Germinal center (tissue), 1 donor: ENCODE measurements around the gene MTCH2.
"Not testable (repeated sequence)": the region's sequence is repeated elsewhere in the genome, so short reads cannot be mapped to it uniquely, and the experiment has no call there.

ENCODE experiments used
- DNase-seq: peaks from one replicate; pipeline ENCODE4 v3.0.0; 2012; ENCODE audit warnings: mixed read lengths, low spot score

MTCH2 gene

DNA sequence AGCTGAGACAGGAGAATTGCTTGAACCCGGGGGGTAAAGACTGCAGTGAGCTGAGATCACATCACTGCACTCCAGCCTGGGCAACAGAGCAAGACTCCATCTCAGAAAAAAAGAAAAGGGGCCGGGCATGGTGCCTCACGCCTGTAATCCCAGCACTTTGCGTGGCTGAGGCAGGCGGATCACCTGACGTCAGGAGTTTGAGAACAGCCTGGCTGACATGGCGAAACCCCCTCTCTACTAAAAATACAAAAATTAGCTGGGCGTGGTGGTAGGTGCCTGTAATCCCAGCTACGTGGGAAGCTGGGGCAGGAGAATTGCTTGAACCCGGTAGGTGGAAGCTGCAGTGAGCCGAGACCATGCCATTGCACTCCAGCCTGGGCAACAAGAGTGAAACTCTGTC is 6.0 kb downstream of the MTCH2 start:
- not testable (repeated sequence) for DNase-seq

GRCh38 chr11:47631473-47631872 is 10.9 kb downstream of the MTCH2 start:
- DNase-seq = no peak

DNA sequence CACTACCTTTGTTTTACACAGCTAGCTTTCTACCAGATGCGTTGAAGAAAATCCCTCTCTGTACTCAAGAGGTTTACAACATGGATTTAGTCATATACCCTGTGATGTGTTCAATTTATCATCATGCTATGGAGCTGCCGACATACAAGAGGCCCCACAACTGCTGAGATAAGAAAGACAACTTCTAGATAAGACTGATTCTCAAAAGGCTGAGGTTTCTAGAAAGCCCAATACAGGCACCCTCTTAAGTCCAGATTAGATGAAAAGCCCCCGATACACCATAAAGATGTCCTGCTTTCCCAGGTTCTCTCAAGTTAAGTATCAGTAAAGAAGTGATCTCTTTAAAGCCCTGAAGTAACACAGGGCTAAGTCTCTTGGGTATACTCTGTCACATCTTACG is 14.3 kb downstream of the MTCH2 start:
- no peak for DNase-seq

DNA sequence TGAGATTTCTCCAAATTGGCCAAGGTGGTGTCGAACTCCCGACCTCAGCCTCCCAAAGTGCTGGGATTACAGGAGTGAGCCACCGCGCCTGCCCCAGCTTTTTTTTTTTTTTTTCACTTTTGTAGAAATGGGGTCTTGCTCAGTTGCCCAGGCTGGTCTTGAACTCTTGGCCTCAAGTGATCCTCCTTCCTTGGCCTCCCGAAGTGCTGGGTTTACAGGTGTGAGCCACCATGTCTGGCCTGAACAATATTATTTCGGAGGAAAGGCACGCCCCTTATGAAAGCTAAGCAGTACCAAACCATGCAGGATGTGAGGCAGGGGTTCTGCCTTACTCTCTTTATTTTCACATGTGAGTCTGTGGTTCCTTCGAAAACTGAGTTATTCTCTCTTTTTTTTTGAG is 16.1 kb downstream of the MTCH2 start:
- no peak for DNase-seq

GRCh38 chr11:47620836-47621378 is 21.5 kb downstream of the MTCH2 start:
- DNase-seq = no peak

DNA sequence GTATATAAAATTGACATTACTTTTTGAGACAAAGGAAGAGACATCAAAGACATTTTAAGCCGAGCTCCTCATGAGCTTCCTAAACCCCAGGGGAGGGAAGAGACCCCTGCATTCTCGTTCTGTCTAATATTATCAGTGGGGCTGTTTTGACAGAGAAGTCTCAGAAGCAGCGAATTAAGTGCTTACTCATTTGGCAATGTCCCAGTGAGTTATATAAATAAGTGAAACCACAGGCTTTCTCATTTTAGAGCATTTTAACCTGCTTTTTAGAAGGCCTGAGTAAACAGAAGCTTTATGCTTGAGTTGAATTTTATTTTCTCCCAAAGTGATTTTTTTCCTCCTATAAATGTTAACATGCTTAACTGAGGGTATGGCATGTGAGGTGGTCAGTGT is 24.9 kb downstream of the MTCH2 start:
- DNase-seq = no peak

GRCh38 chr11:47616726-47617416 is 25.5 kb downstream of the MTCH2 start:
- DNase-seq = no peak

DNA sequence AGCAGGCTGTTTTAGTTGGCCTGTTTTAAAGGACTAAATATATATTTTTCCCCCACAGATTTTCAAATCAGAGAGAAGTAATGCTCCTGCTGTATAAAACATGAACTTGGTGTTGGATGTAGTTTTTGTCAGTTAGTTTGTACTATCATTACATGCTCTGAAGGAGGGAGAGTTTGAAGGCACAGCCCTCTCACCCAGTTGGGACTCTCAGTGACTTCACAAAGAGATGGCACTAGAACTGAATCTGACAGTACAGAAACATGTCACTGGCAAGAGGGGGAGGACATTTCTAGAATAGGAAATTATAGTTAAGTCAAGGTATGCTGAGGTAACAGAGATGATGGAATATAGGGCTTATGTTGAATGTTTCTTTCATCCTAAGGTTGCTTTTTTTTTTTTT is 27.1 kb downstream of the MTCH2 start:
- DNase-seq = no peak

- peak; percentile 52 for DNase-seq
Measured at GRCh38 chr11:47611348-47611794, 31.0 kb downstream of the MTCH2 start.

DNA sequence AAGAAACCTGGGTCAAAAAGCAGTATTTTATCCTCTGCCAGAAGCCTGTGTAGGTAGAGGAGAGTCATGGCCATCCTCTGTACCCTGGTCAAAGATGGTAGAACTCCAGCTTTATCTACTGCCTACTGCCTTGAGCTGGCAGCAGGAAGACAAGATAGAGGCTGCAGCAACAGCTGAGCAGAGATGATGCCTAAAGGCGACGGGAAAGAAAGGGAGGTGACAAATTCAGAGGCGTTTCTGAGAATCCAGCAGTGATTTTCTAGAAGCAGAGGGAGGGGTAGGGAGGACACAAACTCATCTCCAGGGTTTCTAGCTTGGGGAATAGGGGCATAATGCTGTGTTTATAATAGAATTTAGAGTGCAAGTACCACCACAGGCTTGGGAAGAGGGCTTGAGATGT is 32.7 kb downstream of the MTCH2 start:
- no peak for DNase-seq

DNA sequence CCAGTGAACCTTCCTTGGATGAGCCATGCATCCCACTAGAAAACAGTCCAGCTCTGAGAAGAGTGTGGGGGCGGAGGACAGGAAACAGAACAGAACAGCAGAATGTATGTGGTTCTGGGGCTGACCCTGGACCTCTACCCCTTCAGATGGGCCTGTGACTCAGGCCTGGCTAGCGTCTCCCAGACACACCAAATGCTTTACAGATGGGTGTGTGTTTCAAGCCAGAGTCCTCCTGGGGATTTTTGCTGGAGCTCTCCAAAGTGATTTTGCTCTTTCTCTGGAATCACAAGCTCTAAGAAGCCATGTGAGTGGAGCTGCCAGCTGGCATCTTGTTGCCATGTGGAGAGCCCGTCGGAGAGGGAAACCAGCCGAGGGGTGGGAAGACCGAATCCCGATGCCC is 35.0 kb downstream of the MTCH2 start:
- DNase-seq = no peak

- no peak for DNase-seq
Measured at GRCh38 chr11:47606731-47607130, 35.6 kb downstream of the MTCH2 start.

GRCh38 chr11:47605921-47606320 is 36.4 kb downstream of the MTCH2 start:
- DNase-seq = no peak

DNA sequence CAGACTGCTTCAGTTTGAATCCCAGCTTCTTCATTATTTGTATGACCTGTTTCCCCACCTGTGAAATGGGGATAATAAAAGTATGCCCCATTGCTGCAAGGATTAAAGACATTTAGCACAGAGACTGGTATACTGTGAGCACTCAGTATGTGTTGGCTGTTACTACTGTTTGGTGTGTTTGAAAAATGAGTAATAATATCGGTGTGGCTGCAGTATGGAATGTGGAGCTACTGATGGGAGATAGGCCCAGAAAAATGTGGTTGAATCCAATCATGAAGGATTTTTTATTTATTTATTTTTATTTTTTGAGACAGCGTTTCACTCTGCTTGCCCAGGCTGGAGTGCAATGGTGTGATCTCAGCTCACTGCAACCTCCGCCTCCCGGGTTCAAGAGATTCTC is 39.1 kb downstream of the MTCH2 start:
- no peak for DNase-seq

- no peak for DNase-seq
Measured at GRCh38 chr11:47599902-47600301, 42.5 kb downstream of the MTCH2 start.

DNA sequence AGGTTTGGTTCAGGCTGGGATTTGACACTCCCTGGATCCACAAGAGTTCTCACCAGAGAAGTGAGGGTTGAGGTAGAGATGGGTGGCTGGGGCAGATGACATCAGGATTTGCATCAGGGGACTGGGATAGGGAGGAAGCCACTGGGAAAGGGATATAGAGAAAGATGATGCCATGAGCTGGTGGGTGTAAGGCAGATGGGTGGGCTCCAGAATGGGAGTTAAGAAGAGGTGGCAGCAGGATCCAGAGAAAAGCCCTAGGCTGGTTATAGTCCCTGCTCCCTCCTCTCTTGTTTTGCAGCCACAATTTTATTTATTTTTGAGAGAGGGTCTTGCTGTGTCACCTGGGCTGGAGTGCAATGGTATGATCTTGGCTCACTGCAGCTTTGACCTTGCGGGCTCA is 46.4 kb downstream of the MTCH2 start:
- DNase-seq = no peak

GRCh38 chr11:47595029-47595428 is 47.3 kb downstream of the MTCH2 start:
- DNase-seq = no peak

- no peak for DNase-seq
Measured at GRCh38 chr11:47593934-47594855, 48.2 kb downstream of the MTCH2 start, which contains the start of gene C1QTNF4. TSS of gene C1QTNF4 (minus strand) at chr11:47594411. CDS start at chr11:47590810, 3,601 bp downstream.

GRCh38 chr11:47593492-47593933 is 48.8 kb downstream of the MTCH2 start:
- no peak for DNase-seq

DNA sequence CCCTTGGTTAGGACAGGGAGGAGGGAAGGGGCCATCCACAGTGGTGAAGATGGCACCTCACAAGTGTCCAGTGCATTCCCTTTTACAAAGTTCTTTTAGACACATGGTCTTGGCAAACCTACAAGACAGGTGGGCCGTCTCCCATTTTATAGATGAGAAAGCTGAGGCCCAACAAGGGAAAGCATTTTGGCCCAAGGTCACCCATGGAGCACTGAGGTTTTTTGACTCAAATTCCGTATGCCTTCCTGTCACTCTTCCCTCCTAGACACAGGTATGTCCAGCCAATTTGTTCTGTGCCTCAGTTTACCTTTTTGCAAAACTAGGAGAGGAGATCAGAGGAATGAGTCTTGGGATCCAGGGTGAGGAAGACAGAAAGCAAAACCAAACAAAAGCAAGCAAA is 49.4 kb downstream of the MTCH2 start:
- no peak for DNase-seq

- DNase-seq = no peak
Measured at GRCh38 chr11:47592251-47592650, 50.1 kb downstream of the MTCH2 start.

DNA sequence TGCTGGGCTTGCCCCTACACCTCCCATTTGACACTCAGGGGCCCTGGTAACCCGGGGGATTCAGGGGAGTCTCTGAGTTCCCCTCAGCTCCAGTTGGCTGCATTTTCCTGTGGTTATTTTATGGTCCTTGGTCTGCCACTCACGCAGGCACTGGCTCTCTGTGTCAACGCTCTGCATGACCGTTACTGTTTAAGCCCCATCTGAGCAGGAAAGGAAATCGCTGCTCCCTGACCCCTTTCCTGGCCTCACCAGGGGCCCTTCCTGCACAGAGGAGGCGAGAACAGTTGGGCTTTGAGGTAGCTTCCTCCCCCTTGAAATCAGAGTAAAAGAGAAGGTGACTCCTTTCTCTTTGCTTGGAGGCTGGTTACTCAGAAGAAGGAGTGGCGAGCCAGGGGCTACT is 50.6 kb downstream of the MTCH2 start:
- no peak for DNase-seq
